NCI-H2029 (cell line): ENCODE results near the gene AGBL1.
"Not testable (repeated sequence)": the region's sequence is repeated elsewhere in the genome, so short reads cannot be mapped to it uniquely, and the experiment has no call there.

Experiments
- DNase-seq: peaks from one replicate; lab custom pipeline; 2025; lab: John Stamatoyannopoulos, UW

AGBL1 gene

DNA sequence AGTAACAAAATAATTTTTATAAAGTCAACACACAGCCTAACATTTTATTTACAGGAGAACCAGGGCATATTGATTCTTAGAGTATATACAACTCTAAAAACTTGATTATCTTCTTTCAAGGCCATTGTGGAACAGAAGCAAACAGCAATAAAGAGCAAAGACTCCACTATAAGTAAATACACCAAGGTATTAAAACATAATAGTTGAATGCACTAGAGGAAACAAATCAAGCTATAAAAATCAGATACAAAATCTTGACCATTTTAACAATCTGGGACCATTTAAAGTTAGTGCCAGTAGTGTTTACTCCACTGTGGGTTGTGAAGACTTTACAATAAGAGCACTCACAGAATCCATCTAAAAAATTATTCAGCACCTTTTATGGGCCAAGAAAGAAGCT lies 323.6 kb downstream of the AGBL1 start:
- DNase-seq, result no peak

DNA sequence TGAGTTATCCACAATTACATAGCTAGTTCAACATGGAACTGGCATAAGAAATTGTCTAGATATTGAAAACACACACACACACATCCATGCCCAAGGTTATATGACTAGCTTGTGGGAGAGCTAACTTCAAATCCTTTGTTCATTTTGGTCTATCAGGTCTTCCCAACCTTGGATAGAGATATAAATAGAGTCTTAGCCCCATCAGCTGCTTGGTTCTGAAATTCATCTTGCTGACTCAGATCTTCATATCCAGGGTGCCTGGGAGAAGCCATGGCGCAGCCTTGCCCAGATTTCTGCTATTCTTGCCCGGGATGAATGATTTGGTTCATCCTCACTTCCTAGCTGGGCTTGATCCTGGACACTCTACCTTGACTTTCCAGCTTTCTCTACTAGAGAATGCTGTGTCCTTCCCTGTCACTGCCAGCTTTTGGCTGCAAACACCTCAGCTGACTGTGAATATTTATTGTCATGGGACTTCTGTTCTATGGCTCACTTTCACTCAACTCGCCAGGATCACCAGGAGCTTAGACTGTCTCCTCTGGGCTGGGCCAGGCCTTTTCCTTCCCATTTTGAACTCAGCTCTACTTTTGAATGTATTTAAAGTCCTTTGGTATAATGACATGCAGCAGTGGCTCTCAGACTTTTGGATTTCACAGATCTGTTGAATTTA lies 324.4 kb downstream of the AGBL1 start:
- no peak for DNase-seq

- no peak for DNase-seq
Measured at GRCh38 chr15:86408261-86408660, 328.6 kb downstream of the AGBL1 start.

DNA sequence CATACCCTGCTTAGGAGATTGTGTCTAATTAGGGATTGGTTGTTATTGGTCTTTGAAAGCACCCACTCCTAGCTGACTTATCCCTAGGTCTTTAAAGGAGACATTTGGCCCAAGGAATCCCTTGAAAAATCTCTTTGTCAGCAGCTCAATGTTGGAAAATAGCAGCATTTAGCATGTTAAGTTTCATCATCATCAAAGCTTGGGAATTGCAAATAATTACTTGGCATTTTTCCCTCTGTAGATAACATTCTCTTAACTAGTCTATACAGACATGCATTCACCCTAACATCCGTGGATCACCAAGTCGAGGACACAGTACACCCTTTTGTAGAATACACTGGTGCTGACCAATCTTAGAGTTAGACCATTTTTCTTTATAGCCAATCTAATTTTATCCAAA lies 332.2 kb downstream of the AGBL1 start:
- DNase-seq, result no peak

GRCh38 chr15:86413191-86413590 lies 333.5 kb downstream of the AGBL1 start:
- no peak for DNase-seq

DNA sequence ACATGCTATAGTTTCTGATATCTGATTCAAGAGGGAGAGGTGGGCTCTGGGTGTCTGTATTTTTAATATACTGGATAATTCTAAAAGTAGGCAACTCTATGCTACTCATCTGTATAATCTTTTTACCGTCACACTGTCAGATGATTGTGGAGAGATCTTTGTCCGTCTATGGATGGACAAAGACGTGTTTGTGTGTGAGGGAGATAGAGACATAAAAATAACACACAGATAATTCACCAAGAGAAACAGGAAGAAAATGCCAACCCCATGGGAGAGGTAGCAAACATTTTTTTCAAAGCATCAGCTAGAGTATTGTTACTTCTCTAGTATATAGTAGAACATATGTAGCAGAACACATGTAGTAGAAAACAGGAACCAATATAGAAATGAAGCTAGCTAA lies 346.1 kb downstream of the AGBL1 start:
- no peak for DNase-seq

DNA sequence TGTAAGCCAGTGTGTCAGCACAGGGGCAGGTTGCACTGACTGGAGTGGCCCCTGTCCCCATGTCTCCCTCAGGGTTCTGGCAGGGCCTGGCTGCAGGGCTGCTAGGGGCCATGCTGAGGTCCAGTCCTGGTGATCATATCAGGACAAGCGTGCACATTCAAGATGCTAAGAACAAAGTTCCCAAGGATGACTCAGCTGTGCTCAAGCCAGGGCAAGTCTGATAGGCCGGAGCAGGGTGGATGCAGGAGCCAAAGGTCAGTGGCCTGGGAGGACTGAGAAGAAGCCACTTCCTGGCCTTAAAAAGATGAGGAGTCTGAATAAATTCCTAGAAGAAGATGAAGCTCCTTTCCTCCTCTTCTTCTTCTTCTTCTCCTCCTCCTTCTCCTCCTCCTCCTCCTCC lies 353.2 kb downstream of the AGBL1 start:
- no peak for DNase-seq

DNA sequence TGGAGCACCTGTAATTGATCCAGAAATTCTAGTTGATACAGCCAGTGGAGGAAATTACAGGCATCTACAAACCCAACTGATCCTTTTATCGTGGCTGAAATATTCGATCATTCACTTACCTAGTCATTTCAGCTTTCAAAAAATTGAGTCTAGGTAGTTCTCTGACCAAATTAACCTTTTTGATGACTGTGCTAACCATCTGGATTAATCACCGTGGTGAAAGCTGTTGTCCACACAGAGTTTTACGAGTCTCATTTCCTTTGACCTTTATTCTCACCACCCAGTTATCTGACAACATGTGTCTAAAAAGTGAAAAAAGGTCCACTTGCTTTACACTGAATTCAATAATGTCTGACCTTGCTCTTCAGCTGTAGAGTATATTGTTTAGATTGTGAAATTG lies 354.3 kb downstream of the AGBL1 start:
- no peak for DNase-seq

GRCh38 chr15:86439614-86440013 lies 359.9 kb downstream of the AGBL1 start:
- DNase-seq, result no peak

DNA sequence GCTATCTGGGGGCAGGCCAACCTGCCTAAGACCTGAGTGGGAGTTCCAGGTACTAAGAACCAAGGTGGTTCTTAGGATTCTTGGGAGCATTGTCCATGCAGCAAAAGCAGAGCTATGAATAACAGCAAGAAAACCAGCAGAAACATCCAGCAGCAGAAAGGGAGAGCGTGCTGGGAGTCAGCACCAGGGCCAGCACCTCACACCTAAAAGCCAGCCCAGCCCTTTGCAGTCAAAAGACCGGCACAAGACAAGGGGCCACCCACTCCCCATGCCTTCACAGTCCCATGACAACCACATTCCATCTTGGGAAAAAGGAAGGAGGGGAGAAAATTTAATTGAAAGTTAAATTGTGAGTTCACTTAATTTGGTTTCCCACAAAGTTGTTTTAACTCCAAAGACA lies 364.9 kb downstream of the AGBL1 start:
- DNase-seq, result no peak

GRCh38 chr15:86445579-86446252 lies 366.0 kb downstream of the AGBL1 start:
- DNase-seq, result no peak

DNA sequence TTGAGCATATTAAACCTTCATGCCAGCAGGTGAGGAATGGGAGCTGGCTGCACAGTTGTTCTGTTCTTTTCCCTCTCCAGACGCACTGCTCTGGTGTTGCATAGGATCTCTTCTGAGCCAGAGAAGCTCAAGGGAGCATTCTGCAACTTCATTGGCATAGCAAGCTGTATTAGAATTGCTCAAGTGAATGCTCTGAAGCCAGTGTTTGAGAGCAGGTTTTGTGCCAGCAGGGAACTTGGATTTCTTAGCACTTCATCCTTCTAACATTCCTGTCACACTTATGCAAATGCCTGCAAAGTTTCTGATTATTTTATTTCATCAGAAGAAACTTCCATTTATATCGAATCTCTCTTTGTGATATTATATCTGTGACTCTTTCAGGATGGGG lies 366.6 kb downstream of the AGBL1 start:
- DNase-seq, result no peak

GRCh38 chr15:86465470-86466039 lies 385.9 kb downstream of the AGBL1 start:
- not testable (repeated sequence) for DNase-seq

DNA sequence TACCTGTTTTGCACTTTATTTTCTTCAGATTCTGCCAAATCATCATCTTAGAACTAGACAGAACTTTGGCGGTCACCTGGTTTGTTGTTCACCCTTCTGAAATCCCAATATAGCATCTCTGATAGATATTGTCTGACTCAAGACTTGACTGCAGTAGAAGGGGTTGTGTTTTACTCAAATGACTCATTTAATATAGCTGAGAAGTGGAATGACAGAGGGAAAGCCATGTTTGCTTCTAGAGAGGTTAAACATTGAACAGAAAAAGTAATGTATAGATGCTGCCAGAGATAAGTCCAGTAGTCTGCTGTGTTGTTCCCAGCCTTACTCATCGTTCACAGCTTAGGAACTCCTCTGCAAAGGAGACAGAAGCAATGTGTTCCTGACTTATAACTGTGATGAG lies 402.0 kb downstream of the AGBL1 start:
- DNase-seq, result no peak

DNA sequence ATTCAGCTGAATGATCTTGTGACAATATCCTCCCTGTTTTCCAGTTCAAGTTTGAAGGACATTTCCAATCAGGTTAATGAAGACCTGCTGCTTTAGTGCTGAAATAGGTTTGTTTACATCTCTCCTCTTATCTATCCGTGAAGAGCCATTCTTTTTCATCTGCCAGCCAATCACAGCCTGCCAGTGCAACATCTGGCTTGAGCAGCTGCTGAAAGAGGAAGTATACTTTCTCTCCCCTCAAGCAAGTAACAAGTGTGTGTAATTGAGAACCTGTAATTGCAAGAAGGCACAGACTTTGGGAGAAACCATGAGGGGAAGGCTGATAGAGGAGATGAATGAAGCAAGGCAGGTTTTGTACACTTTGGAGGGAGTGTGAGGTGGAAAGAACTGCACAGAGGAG lies 404.3 kb downstream of the AGBL1 start:
- no peak for DNase-seq

DNA sequence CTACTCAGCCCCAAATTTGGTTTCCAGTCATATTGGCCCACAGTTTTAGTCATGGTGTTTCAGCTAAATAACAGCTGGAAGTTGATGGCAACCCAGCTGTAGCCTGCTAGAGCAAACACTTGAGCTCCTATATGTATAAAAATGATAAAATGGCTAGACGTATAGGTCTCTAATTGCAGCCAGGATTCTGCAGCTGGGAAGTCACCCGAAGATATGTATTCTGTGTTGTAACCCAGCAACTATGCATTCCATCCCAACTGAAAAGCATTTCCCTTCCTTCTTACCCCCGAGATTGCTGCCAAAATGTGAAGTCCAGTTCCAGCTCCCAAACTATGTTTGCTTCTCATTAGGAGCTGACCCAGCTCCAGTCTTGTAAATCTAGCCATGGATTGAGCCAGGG lies 408.4 kb downstream of the AGBL1 start:
- DNase-seq, result no peak

DNA sequence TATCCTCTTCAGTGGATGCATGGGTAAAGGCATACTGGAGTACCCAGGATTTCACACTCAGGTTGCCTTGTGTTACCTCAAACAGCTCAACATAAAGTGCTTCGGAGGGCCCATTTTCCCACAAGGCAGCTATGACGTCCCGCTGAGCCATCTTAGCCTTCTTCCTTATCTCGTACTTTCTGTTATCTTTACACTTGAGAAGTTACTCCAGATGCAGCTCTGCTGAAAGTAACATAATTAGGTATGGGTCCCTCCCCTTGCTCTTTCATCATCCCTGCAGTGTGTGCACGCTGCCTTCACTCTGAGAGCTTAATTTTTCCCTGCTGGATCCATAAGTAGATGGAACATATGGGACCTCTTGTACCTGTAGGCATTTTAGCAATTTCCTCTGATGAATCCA lies 410.3 kb downstream of the AGBL1 start:
- DNase-seq, result no peak

GRCh38 chr15:86491118-86491517 lies 411.4 kb downstream of the AGBL1 start:
- no peak for DNase-seq

GRCh38 chr15:86493884-86494283 lies 414.2 kb downstream of the AGBL1 start:
- no peak for DNase-seq

GRCh38 chr15:86494475-86494874 lies 414.8 kb downstream of the AGBL1 start:
- DNase-seq, result no peak

DNA sequence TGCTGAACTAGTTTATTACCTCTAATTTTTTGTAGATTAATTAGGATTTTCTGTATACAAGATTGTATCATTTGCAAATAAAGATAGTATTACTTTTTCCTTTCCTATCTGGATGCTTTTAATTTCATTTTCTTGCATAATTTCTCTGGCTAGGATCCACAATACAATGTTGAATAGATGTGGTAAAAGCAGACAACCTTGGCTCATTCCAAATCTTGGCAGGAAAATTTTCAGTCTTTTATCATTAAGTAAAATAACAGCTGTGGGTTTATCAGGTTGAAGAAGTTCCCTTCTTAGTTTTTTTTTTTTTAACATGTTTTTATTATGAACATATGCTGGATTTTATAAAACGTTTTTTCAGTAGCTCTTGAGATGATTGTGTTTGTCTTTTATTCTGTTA lies 422.6 kb downstream of the AGBL1 start:
- DNase-seq, result no peak

DNA sequence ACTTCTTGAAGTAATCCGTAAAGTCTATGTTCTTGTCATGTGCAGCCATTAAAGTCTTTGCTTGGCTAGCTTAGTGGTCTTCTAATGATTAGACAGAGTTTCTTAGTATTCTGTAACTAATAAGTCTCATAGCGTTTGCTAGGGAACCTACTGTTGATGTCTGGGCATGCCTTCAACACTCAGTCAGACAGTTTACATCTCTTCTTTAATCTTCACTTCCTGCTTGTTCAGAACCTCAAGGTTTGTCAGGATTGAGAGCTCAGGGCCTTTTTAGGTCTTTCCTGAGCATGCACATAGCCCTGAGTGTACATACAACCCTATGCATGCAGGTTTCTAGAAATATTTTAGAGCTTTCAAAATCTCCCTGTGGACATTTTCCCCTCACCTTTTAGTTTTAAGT lies 426.3 kb downstream of the AGBL1 start:
- DNase-seq, result no peak

DNA sequence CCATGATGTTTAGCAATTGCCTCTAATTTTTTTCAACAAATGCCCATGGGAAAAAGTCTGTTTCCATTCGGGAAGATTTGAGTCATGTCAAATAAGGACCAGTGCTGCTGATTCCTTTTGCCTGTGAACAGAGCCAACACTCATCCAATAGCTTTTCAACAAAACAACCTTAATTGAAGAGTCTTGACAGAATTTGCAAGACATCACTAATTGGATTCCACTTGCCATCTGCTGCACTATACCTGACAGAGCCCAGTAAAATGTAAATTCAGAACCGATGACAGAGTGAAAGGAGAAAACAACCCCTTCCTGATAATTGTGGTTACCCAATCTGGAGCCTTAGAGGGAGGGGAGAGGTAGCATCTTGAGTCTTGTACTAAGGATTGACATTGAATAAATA lies 426.7 kb downstream of the AGBL1 start:
- no peak for DNase-seq

DNA sequence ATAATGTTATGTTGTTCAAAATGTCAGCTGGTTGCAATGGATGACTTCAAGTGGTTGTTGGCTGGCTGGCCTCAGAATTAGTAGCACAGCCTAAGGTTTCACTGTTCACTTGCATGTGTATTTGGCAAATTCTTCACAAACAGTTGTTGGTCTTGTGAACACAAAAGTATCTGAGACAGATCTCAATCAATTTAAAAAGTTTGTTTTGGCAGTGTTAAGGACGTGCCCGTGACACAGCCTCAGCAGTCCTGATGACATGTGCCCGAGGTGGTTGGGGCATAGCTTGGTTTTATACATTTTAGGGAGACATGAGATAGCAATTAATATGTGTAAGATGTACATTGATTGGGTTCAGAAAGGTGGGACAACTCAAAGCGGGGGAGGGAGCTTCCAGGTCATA lies 436.0 kb downstream of the AGBL1 start:
- no peak for DNase-seq
